ENCODE measurements around the gene MBD3L2.

Gene MBD3L2

DNA sequence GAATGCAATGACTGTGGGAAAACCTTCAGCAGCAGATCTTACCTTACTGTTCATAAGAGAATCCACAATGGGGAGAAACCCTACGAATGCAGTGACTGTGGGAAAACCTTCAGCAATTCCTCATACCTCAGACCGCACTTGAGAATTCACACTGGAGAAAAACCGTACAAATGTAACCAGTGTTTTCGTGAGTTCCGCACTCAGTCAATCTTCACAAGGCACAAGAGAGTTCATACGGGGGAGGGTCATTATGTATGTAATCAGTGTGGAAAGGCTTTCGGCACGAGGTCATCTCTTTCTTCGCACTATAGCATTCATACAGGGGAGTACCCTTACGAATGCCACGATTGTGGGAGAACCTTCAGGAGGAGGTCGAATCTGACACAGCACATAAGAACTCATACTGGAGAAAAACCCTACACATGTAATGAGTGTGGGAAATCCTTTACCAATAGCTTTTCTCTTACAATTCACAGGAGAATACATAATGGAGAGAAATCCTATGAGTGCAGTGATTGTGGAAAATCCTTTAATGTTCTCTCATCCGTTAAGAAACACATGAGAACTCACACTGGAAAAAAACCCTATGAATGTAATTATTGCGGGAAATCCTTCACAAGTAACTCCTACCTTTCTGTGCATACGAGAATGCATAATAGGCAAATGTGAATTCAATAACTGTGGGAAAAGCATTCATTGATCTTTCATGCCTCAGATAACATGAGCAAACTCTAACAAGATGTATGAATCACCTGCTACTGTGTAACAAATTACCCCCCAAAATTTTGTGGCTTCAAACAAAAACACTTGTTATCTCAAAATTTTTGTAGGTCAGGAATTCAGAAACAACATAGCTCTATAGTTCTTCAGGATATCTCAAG lies 34.2 kb downstream of the MBD3L2 start:
- peaks cover 88% of the 10 kb centered on the region for H3K9me3 ChIP-seq (ENCODE audit: control insufficient read depth, insufficient read depth, low read depth, low read length)
- H3K36me3 ChIP-seq (ENCODE audit: control insufficient read depth, insufficient read depth, low read length), result peaks cover 83% of the 10 kb centered on the region
- no peak overlapping the region for H3K27ac ChIP-seq (ENCODE audit: low read depth, low read length)
- no peaks in the 10 kb centered on the region for H3K4me1 ChIP-seq (ENCODE audit: control insufficient read depth, insufficient read depth, low read length)
- H3K4me3 ChIP-seq (ENCODE audit: low read depth, low read length), result no peak overlapping the region; the same call in 1 of the 2 replicates
- no peaks in the 10 kb centered on the region for H3K27me3 ChIP-seq (ENCODE audit: control insufficient read depth, insufficient read depth, low read length)
- H3K9ac ChIP-seq (ENCODE audit: low read length), result no peak overlapping the region

DNA sequence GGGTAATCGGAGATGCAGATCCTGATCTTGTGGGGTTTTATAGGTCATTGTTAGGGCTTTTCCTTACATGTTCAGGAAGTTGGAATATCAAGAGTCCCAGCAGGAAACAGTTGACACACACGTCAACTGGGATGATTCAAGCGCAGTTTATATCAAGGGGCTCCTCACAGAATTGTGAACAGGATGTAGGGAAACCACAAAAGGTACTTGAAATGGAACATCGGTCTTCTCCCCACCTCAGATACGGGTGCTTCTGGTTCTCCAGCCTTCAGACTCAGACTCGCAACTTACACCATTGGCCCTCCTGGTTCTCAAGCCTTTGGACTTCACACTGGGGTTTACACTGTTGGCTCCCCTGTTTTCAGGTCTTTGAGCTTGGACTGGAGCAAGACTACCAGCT lies 39.9 kb downstream of the MBD3L2 start:
- Histone ChIP-seq H3K36me3 (ENCODE audit: control insufficient read depth, insufficient read depth, low read length) (peaks cover 52% of the 10 kb centered on the region), H3K27me3 (ENCODE audit: control insufficient read depth, insufficient read depth, low read length) (no peaks in the 10 kb centered on the region), H3K4me1 (ENCODE audit: control insufficient read depth, insufficient read depth, low read length) (no peaks in the 10 kb centered on the region), H3K27ac (ENCODE audit: low read depth, low read length) (no peak overlapping the region), H3K9me3 (ENCODE audit: control insufficient read depth, insufficient read depth, low read depth, low read length) (peaks cover 79% of the 10 kb centered on the region), H3K9ac (ENCODE audit: low read length) (no peak overlapping the region), H3K4me3 (ENCODE audit: low read depth, low read length) (no peak overlapping the region)

DNA sequence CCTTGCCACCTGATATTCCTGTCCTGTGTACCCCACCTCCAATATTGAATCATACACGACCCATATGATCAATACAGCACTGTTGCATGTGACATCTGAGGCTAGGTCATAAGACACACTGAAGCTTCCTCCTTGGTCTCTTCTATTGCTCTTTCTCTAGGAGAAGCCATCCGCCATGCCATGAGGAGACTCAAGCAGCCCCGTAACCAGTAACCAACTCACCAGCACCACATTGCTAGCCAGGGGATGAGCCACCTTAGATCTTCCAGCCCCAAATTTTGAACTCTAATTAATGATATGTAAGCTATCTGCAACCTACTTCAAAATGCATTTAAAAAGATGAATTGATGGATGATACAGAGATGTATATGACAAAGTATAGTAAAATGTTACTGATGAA lies 49.0 kb downstream of the MBD3L2 start:
- Histone ChIP-seq H3K27ac (ENCODE audit: low read depth, low read length) (0 out of 2 replicates have a peak overlapping the region, but pooled peaks have one; percentile 63), H3K36me3 (ENCODE audit: control insufficient read depth, insufficient read depth, low read length) (peaks cover 2% of the 10 kb centered on the region), H3K4me1 (ENCODE audit: control insufficient read depth, insufficient read depth, low read length) (no peaks in the 10 kb centered on the region), H3K9ac (ENCODE audit: low read length) (no peak overlapping the region), H3K9me3 (ENCODE audit: control insufficient read depth, insufficient read depth, low read depth, low read length) (peaks cover 36% of the 10 kb centered on the region), H3K4me3 (ENCODE audit: low read depth, low read length) (peak overlapping the region; percentile 75), H3K27me3 (ENCODE audit: control insufficient read depth, insufficient read depth, low read length) (no peaks in the 10 kb centered on the region)

DNA sequence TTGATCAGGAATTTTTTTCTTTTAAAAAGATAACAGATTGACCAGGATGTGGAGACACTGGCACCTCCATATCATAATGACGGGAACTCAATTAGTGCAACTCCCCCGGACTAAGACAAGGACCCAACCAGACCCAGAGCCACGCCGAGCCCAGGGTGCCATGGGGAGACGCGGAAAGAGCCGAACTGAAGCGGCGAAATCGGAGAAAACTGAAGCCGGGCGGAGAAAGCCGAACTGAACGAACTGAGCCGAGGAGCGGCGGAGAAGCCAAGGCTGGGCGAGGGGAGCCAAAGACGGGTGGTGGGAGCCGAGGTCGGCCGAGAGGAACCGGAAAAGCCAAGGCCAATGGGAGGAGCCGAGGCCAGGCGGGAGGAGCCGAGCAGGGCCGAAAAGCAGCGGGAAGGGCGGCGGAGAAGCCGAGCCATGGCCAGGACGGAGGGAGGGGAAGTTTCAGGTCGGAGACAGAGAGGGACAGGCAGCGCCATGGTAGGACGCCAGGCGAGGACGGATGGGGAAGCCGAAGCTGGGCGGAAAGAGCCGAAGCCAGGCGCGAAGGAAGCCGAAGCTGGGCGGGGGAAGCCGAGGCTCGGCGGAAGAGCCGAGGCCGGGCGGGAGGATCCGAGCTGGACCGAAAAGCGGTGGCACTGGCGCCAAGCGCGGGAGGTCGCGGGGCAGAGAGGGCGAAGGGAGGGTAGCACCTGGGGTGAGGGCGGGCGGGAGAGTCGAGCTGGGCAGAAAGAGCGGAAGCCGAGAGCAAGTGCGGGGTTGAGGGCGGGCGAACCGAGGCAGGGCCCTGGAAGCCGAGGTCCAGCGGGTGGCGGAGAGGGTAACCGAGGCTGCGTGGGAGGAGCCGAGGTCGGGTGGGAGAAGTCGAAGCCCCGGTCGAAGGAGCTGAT lies 49.8 kb downstream of the MBD3L2 start:
- H3K27me3 ChIP-seq (ENCODE audit: control insufficient read depth, insufficient read depth, low read length), result no peaks in the 10 kb centered on the region
- H3K9ac ChIP-seq (ENCODE audit: low read length), result peak overlapping the region; percentile 88
- H3K27ac ChIP-seq (ENCODE audit: low read depth, low read length), result peak overlapping the region; percentile 63
- no peaks in the 10 kb centered on the region for H3K4me1 ChIP-seq (ENCODE audit: control insufficient read depth, insufficient read depth, low read length)
- H3K9me3 ChIP-seq (ENCODE audit: control insufficient read depth, insufficient read depth, low read depth, low read length), result peaks cover 30% of the 10 kb centered on the region
- H3K36me3 ChIP-seq (ENCODE audit: control insufficient read depth, insufficient read depth, low read length), result peaks cover 2% of the 10 kb centered on the region
- H3K4me3 ChIP-seq (ENCODE audit: low read depth, low read length), result peak overlapping the region; percentile 75

DNA sequence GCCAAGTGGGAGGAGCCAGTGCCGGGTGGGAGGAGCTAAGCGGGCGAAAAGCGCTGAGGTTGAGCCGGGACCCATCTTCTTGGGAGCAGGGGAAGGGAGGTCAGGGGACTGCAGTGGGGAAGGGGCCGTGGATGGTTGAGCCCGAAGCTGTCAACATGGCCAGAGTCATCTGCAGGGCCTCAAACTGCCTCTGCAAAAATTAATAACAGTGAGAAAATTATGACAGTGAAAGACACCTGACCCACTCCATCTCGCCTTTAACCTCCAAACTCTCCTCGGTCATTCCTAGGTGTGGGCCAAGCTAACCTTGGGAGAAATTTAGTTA lies 50.4 kb downstream of the MBD3L2 start:
- H3K4me1 ChIP-seq (ENCODE audit: control insufficient read depth, insufficient read depth, low read length), result no peaks in the 10 kb centered on the region
- H3K27ac ChIP-seq (ENCODE audit: low read depth, low read length), result no peak overlapping the region
- peaks cover 26% of the 10 kb centered on the region for H3K9me3 ChIP-seq (ENCODE audit: control insufficient read depth, insufficient read depth, low read depth, low read length)
- peaks cover 2% of the 10 kb centered on the region for H3K36me3 ChIP-seq (ENCODE audit: control insufficient read depth, insufficient read depth, low read length)
- no peaks in the 10 kb centered on the region for H3K27me3 ChIP-seq (ENCODE audit: control insufficient read depth, insufficient read depth, low read length)
- peak overlapping the region; percentile 88 for H3K9ac ChIP-seq (ENCODE audit: low read length)
- H3K4me3 ChIP-seq (ENCODE audit: low read depth, low read length), result peak overlapping the region; percentile 75
